PFSK-1 (cell line): ENCODE data around the gene IL17RC.

Source experiments
- POLR2AphosphoS5 ChIP-seq: IDR thresholded peaks from 2 replicates; pipeline ENCODE4 v1.6.1; 2012; ENCODE audit warnings: low read depth, mild to moderate bottlenecking, control low read depth, low read length, moderate library complexity
- SIN3A ChIP-seq: IDR thresholded peaks from 2 replicates; pipeline ENCODE4 v1.6.1; 2012; ENCODE audit warnings: mild to moderate bottlenecking, low read length, moderate library complexity, borderline replicate concordance; ENCODE audit not compliant: insufficient read depth
- TAF1 ChIP-seq: IDR thresholded peaks from 2 replicates; pipeline ENCODE4 v1.6.1; 2012; ENCODE audit warnings: low read length, control low read depth, borderline replicate concordance; ENCODE audit not compliant: insufficient read depth
- TF ChIP-seq, protein P1 (sequence below), 2 experiments: IDR thresholded peaks; 2 replicates each; pipeline versions ENCODE4 v1.6.1 to v1.8.0; 2011 to 2012; ENCODE audit warnings: low read depth in 2 of 2, low read length in 2 of 2, control low read depth in 1 of 2, inconsistent platforms in 1 of 2, mild to moderate bottlenecking in 1 of 2, moderate library complexity in 1 of 2; ENCODE audit not compliant: insufficient read depth in 1 of 2

DNA sequence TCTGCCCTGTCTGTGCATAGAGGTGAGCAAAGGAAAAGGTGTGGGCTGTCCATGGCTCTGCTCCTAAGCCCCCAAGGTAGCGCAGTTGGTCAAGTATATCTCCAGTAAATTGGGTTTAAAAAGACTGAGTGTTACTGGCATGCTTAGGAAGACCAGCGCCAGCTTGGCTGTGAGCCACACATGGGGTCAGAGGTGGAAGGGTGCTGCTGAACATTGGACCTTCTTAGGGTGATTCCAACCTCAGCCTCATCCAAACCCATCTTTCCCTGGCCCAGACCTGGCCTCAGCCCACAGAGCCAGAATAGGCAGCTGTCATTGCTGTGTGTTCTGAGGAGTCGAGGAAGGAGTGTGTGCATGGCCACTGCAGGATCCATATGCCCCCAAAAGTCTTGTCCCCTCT is 8.6 kb upstream of the IL17RC start:
- TF ChIP-seq POLR2AphosphoS5 (no peak), SIN3A (no peak), TAF1 (no peak)
- TF ChIP-seq, protein P1, sequence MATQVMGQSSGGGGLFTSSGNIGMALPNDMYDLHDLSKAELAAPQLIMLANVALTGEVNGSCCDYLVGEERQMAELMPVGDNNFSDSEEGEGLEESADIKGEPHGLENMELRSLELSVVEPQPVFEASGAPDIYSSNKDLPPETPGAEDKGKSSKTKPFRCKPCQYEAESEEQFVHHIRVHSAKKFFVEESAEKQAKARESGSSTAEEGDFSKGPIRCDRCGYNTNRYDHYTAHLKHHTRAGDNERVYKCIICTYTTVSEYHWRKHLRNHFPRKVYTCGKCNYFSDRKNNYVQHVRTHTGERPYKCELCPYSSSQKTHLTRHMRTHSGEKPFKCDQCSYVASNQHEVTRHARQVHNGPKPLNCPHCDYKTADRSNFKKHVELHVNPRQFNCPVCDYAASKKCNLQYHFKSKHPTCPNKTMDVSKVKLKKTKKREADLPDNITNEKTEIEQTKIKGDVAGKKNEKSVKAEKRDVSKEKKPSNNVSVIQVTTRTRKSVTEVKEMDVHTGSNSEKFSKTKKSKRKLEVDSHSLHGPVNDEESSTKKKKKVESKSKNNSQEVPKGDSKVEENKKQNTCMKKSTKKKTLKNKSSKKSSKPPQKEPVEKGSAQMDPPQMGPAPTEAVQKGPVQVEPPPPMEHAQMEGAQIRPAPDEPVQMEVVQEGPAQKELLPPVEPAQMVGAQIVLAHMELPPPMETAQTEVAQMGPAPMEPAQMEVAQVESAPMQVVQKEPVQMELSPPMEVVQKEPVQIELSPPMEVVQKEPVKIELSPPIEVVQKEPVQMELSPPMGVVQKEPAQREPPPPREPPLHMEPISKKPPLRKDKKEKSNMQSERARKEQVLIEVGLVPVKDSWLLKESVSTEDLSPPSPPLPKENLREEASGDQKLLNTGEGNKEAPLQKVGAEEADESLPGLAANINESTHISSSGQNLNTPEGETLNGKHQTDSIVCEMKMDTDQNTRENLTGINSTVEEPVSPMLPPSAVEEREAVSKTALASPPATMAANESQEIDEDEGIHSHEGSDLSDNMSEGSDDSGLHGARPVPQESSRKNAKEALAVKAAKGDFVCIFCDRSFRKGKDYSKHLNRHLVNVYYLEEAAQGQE (IDR thresholded peaks at IDR 0.05; ENCODE audit: insufficient read depth in 1 of 2, low read depth in 2 of 2, low read length in 2 of 2), result no peak
